SK-N-SH treated with all-trans-retinoic acid at 6 μM for 48 hours (cell line): ENCODE results near the gene OAF.

Experiments used
- ATAC-seq: fragments of 200-7000 bp; cut with Tn5 transposase; 3 replicates; pipeline ENCODE4 v1.9.1; 2020; ENCODE audit warnings: mild to moderate bottlenecking, moderate library complexity
- ARNTL ChIP-seq: fragments of 450-650 bp; formaldehyde crosslinking; IDR thresholded peaks from 2 replicates; pipeline ENCODE4 v1.5.0; 2020; ENCODE audit warnings: low read depth, mild to moderate bottlenecking, moderate library complexity, borderline replicate concordance
- BACH2 ChIP-seq: fragments of 250-450 bp; sonication (Bioruptor Pico); IDR thresholded peaks from 2 replicates; pipeline ENCODE4 v1.9.0; 2021; ENCODE audit warnings: mild to moderate bottlenecking, borderline replicate concordance
- CSDC2 ChIP-seq: fragments of 250-450 bp; sonication (Bioruptor Pico); IDR thresholded peaks from 2 replicates; pipeline ENCODE4 v1.5.0; 2020; ENCODE audit warnings: mild to moderate bottlenecking, moderate library complexity
- CSRNP3 ChIP-seq: fragments of 250-450 bp; sonication (Bioruptor Pico); IDR thresholded peaks from 2 replicates; pipeline ENCODE4 v1.5.1; 2021; ENCODE audit warnings: mild to moderate bottlenecking, moderate library complexity
- ESRRG ChIP-seq: fragments of 250-450 bp; sonication (Bioruptor Pico); IDR thresholded peaks from 2 replicates; pipeline ENCODE4 v1.6.1; 2021; ENCODE audit warnings: mild to moderate bottlenecking
- GLIS3 ChIP-seq: fragments of 250-450 bp; sonication (Bioruptor Pico); IDR thresholded peaks from 2 replicates; pipeline ENCODE4 v1.5.0; 2020; ENCODE audit warnings: mild to moderate bottlenecking, moderate library complexity
- ISL1 ChIP-seq: fragments of 250-450 bp; sonication (Bioruptor Pico); IDR thresholded peaks from 2 replicates; pipeline ENCODE4 v2.1.2; 2022; ENCODE audit warnings: mild to moderate bottlenecking, moderate library complexity
- OSR1 ChIP-seq: fragments of 250-450 bp; sonication (Bioruptor Pico); IDR thresholded peaks from 2 replicates; pipeline ENCODE4 v1.8.0; 2022; ENCODE audit warnings: moderate library complexity, mild to moderate bottlenecking, inconsistent platforms
- PPARA ChIP-seq: fragments of 250-450 bp; sonication (Bioruptor Pico); IDR thresholded peaks from 2 replicates; pipeline ENCODE4 v1.5.0; 2020; ENCODE audit warnings: mild to moderate bottlenecking, borderline replicate concordance
- RARB ChIP-seq: fragments of 250-450 bp; sonication (Bioruptor Pico); IDR thresholded peaks from 2 replicates; pipeline ENCODE4 v1.8.0; 2021; ENCODE audit warnings: mild to moderate bottlenecking, moderate library complexity
- ZFP3 ChIP-seq: fragments of 250-450 bp; sonication (Bioruptor Pico); IDR thresholded peaks from 2 replicates; pipeline ENCODE4 v1.5.0; 2020; ENCODE audit warnings: mild to moderate bottlenecking, moderate library complexity
- ZFP30 ChIP-seq: fragments of 450-650 bp; formaldehyde crosslinking; IDR thresholded peaks from 2 replicates; pipeline ENCODE4 v1.5.0; 2022; ENCODE audit warnings: mild to moderate bottlenecking, moderate library complexity
- ZNF565 ChIP-seq: fragments of 450-650 bp; formaldehyde crosslinking; conservative IDR thresholded peaks from 2 replicates; pipeline ENCODE4 v1.5.0; 2020; ENCODE audit warnings: low read depth, mild to moderate bottlenecking, moderate library complexity
- ZNF70 ChIP-seq: fragments of 450-650 bp; formaldehyde crosslinking; IDR thresholded peaks from 2 replicates; pipeline ENCODE4 v1.5.0; 2020; ENCODE audit warnings: mild to moderate bottlenecking, moderate library complexity
- ZNF8 ChIP-seq: fragments of 450-650 bp; formaldehyde crosslinking; IDR thresholded peaks from 2 replicates; pipeline ENCODE4 v1.5.0; 2020; ENCODE audit warnings: mild to moderate bottlenecking, moderate library complexity
- TF ChIP-seq, protein P1 (sequence below): fragments of 250-450 bp; sonication (Bioruptor Pico); IDR thresholded peaks from 2 replicates; pipeline ENCODE4 v1.5.0; 2020; ENCODE audit warnings: mild to moderate bottlenecking, moderate library complexity
- TF ChIP-seq, protein P2 (sequence below): fragments of 250-450 bp; sonication (Bioruptor Pico); IDR thresholded peaks from 2 replicates; pipeline ENCODE4 v1.8.0; 2020; ENCODE audit warnings: mild to moderate bottlenecking, moderate library complexity, borderline replicate concordance
- TF ChIP-seq, protein P3 (sequence below): fragments of 250-450 bp; sonication (Bioruptor Pico); IDR thresholded peaks from 2 replicates; pipeline ENCODE4 v1.8.0; 2021; ENCODE audit warnings: low read depth, mild to moderate bottlenecking, moderate library complexity, borderline replicate concordance

The OAF gene

GRCh38 chr11:120239713-120240640, 29.1 kb downstream of the OAF start, which contains the start of gene POU2F3:
TSS of gene POU2F3 (plus strand) at chr11:120240140. CDS start at chr11:120240344, 204 bp downstream.
- no peak for ATAC-seq
- TF ChIP-seq ESRRG (CRISPR knock-in tag) = no peak
- TF ChIP-seq RARB (CRISPR knock-in tag) = no peak
- TF ChIP-seq ZNF565 (CRISPR knock-in tag) = no peak
- TF ChIP-seq ZNF8 (CRISPR knock-in tag) = no peak
- no peak for TF ChIP-seq CSDC2 (CRISPR knock-in tag)
- TF ChIP-seq ARNTL (CRISPR knock-in tag) = no peak
- TF ChIP-seq, protein P1, sequence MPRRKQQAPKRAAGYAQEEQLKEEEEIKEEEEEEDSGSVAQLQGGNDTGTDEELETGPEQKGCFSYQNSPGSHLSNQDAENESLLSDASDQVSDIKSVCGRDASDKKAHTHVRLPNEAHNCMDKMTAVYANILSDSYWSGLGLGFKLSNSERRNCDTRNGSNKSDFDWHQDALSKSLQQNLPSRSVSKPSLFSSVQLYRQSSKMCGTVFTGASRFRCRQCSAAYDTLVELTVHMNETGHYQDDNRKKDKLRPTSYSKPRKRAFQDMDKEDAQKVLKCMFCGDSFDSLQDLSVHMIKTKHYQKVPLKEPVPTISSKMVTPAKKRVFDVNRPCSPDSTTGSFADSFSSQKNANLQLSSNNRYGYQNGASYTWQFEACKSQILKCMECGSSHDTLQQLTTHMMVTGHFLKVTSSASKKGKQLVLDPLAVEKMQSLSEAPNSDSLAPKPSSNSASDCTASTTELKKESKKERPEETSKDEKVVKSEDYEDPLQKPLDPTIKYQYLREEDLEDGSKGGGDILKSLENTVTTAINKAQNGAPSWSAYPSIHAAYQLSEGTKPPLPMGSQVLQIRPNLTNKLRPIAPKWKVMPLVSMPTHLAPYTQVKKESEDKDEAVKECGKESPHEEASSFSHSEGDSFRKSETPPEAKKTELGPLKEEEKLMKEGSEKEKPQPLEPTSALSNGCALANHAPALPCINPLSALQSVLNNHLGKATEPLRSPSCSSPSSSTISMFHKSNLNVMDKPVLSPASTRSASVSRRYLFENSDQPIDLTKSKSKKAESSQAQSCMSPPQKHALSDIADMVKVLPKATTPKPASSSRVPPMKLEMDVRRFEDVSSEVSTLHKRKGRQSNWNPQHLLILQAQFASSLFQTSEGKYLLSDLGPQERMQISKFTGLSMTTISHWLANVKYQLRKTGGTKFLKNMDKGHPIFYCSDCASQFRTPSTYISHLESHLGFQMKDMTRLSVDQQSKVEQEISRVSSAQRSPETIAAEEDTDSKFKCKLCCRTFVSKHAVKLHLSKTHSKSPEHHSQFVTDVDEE (CRISPR knock-in tag) = no peak
- TF ChIP-seq ZFP30 (CRISPR knock-in tag) = no peak
- TF ChIP-seq, protein P2, sequence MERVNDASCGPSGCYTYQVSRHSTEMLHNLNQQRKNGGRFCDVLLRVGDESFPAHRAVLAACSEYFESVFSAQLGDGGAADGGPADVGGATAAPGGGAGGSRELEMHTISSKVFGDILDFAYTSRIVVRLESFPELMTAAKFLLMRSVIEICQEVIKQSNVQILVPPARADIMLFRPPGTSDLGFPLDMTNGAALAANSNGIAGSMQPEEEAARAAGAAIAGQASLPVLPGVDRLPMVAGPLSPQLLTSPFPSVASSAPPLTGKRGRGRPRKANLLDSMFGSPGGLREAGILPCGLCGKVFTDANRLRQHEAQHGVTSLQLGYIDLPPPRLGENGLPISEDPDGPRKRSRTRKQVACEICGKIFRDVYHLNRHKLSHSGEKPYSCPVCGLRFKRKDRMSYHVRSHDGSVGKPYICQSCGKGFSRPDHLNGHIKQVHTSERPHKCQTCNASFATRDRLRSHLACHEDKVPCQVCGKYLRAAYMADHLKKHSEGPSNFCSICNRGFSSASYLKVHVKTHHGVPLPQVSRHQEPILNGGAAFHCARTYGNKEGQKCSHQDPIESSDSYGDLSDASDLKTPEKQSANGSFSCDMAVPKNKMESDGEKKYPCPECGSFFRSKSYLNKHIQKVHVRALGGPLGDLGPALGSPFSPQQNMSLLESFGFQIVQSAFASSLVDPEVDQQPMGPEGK (CRISPR knock-in tag) = no peak
- TF ChIP-seq ZNF70 (CRISPR knock-in tag) = no peak
- no peak for TF ChIP-seq OSR1 (CRISPR knock-in tag)
- no peak for TF ChIP-seq ISL1 (CRISPR knock-in tag)

- ATAC-seq = no peak
- TF ChIP-seq ZFP3 = no peak
- TF ChIP-seq CSDC2 (CRISPR knock-in tag) = no peak
- no peak for TF ChIP-seq PPARA (CRISPR knock-in tag)
- TF ChIP-seq ZFP30 (CRISPR knock-in tag) = no peak
- no peak for TF ChIP-seq BACH2 (CRISPR knock-in tag)
- TF ChIP-seq, protein P2 (CRISPR knock-in tag) = no peak
- TF ChIP-seq ARNTL (CRISPR knock-in tag) = no peak
- TF ChIP-seq, protein P3, sequence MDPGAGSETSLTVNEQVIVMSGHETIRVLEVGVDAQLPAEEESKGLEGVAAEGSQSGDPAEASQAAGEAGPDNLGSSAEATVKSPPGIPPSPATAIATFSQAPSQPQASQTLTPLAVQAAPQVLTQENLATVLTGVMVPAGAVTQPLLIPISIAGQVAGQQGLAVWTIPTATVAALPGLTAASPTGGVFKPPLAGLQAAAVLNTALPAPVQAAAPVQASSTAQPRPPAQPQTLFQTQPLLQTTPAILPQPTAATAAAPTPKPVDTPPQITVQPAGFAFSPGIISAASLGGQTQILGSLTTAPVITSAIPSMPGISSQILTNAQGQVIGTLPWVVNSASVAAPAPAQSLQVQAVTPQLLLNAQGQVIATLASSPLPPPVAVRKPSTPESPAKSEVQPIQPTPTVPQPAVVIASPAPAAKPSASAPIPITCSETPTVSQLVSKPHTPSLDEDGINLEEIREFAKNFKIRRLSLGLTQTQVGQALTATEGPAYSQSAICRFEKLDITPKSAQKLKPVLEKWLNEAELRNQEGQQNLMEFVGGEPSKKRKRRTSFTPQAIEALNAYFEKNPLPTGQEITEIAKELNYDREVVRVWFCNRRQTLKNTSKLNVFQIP (CRISPR knock-in tag) = no peak
- TF ChIP-seq ZNF70 (CRISPR knock-in tag) = no peak
- no peak for TF ChIP-seq ISL1 (CRISPR knock-in tag)
- TF ChIP-seq ZNF8 (CRISPR knock-in tag) = no peak
- TF ChIP-seq OSR1 (CRISPR knock-in tag) = no peak
- TF ChIP-seq RARB (CRISPR knock-in tag) = no peak
- TF ChIP-seq GLIS3 (CRISPR knock-in tag) = no peak
- TF ChIP-seq CSRNP3 (CRISPR knock-in tag) = no peak
- TF ChIP-seq ESRRG (CRISPR knock-in tag) = no peak
Measured at GRCh38 chr11:120240866-120241265, 30.0 kb downstream of the OAF start.
